GM12878 (cell line): ENCODE results near the gene CAB39L. TPM values are rescaled to one million over a fixed set of nuclear protein-coding genes. Genes with fewer than 3 reads are reported as not detected.

Source experiments
- ATAC-seq: fragments of 200-7000 bp; cut with Tn5 transposase; 3 replicates; pipeline ENCODE4 v1.9.1; 2020; ENCODE audit warnings: mild to moderate bottlenecking, moderate library complexity
- BruUV-seq: library from RNA; stranded (reverse); fragments of 400-500 nt; replicated peaks from 2 replicates; lab custom pipeline; 2021; lab: Mats Ljungman, UMichigan
- CTCF ChIA-PET: fragments of 300-600 bp; sonication (Branson Sonifier 250); formaldehyde crosslinking; extraction: SDS; loops from one replicate; lab custom pipeline; 2021; ENCODE audit warnings: inconsistent platforms; lab: Yijun Ruan, JAX
- POLR2A ChIA-PET: fragments of 350-600 bp; formaldehyde crosslinking; extraction: SDS; loops from one replicate; lab custom pipeline; 2021; ENCODE audit warnings: inconsistent platforms; lab: Charles Lee
- RAD21 ChIA-PET: fragments of 300-600 bp; sonication (Branson Sonifier 250); formaldehyde crosslinking; loops from one replicate; lab custom pipeline; 2023; ENCODE audit warnings: antibody characterized with exemption; ENCODE audit not compliant: unreplicated experiment; lab: Charles Lee
- SMC1A ChIA-PET: fragments of 300-600 bp; sonication (Branson Sonifier 250); formaldehyde crosslinking; loops from one replicate; lab custom pipeline; 2023; ENCODE audit not compliant: unreplicated experiment, uncharacterized antibody; lab: Charles Lee
- DNase-seq: peaks from one replicate; pipeline ENCODE4 v3.0.0-alpha.2; 2011; ENCODE audit warnings: low read depth, low spot score
- FAIRE-seq: peaks from 3 replicates; lab custom pipeline; 2011; peaks lifted over from hg19 to GRCh38; lab: Jason Lieb, UNC
- H2AFZ ChIP-seq: 2 replicates; pipeline ENCODE4 v1.6.0; 2011; ENCODE audit warnings: low read depth, low read length, control low read depth; ENCODE audit not compliant: control insufficient read depth
- H3K27ac ChIP-seq: 2 replicates; pipeline ENCODE4 v1.5.1; 2011; ENCODE audit warnings: control low read depth; ENCODE audit not compliant: control insufficient read depth, insufficient read depth
- H3K27me3 ChIP-seq, 2 experiments: replicated peaks in 1 of 2; 2 replicates each; pipeline versions ENCODE4 v1.6.0 to v1.6.1; 2011; ENCODE audit warnings: low read length in 1 of 2; ENCODE audit not compliant: control insufficient read depth in 2 of 2, insufficient read depth in 2 of 2
- H3K36me3 ChIP-seq, 2 experiments: 2 replicates each; pipeline ENCODE4 v1.5.1; 2011; ENCODE audit warnings: low read length in 1 of 2; ENCODE audit not compliant: control insufficient read depth in 2 of 2, insufficient read depth in 2 of 2
- H3K4me1 ChIP-seq: 2 replicates; pipeline ENCODE4 v1.6.1; 2011; ENCODE audit warnings: mild to moderate bottlenecking, low read length, moderate library complexity, mixed read lengths; ENCODE audit not compliant: control insufficient read depth, insufficient read depth
- H3K4me2 ChIP-seq: 2 replicates; pipeline ENCODE4 v1.6.0; 2011; ENCODE audit warnings: control low read depth; ENCODE audit not compliant: control insufficient read depth, insufficient read depth
- H3K4me3 ChIP-seq: fragments of 200-600 bp; sonication (generic); 2 replicates; pipeline ENCODE4 v1.5.1; 2016
- H3K79me2 ChIP-seq: 2 replicates; pipeline ENCODE4 v1.6.0; 2011; ENCODE audit warnings: low read length; ENCODE audit not compliant: control insufficient read depth, insufficient read depth
- H3K9ac ChIP-seq: 2 replicates; pipeline ENCODE4 v1.8.0; 2011; ENCODE audit warnings: low read length, control low read depth, mixed read lengths; ENCODE audit not compliant: control insufficient read depth, insufficient read depth
- H3K9me3 ChIP-seq: replicated peaks from 3 replicates; pipeline ENCODE4 v1.5.1; 2011; ENCODE audit warnings: mild to moderate bottlenecking, low read length; ENCODE audit not compliant: control insufficient read depth, insufficient read depth
- H4K20me1 ChIP-seq: 2 replicates; pipeline ENCODE4 v1.6.0; 2011; ENCODE audit not compliant: control insufficient read depth, insufficient read depth
- ASH2L ChIP-seq: fragments of 300-600, 200-600 bp; sonication (generic); IDR thresholded peaks from 2 replicates; pipeline ENCODE4 v1.6.1; 2017; ENCODE audit warnings: low read depth, mild to moderate bottlenecking, borderline replicate concordance
- CHD1 ChIP-seq: IDR thresholded peaks from 2 replicates; pipeline ENCODE4 v1.6.1; 2012; ENCODE audit warnings: low read depth, low read length, improper control_type of control experiment
- FOS ChIP-seq: IDR thresholded peaks from 3 replicates; pipeline ENCODE4 v1.6.1; 2011; ENCODE audit warnings: borderline replicate concordance; ENCODE audit not compliant: insufficient read length; ENCODE audit errors: extremely low read depth
- GATAD2B ChIP-seq: fragments of 450-650 bp; conservative IDR thresholded peaks from 2 replicates; pipeline ENCODE4 v1.6.1; 2017; ENCODE audit warnings: low read depth, mild to moderate bottlenecking, moderate library complexity
- JUND ChIP-seq: IDR thresholded peaks from 2 replicates; pipeline ENCODE4 v1.6.1; 2012; ENCODE audit warnings: low read depth, mild to moderate bottlenecking, low read length, improper control_type of control experiment, moderate library complexity
- MTA2 ChIP-seq: fragments of 450-650 bp; IDR thresholded peaks from 2 replicates; pipeline ENCODE4 v1.6.1; 2016; ENCODE audit warnings: low read depth, mild to moderate bottlenecking, moderate library complexity
- NFXL1 ChIP-seq: fragments of 450-650 bp; IDR thresholded peaks from 2 replicates; pipeline ENCODE4 v1.6.1; 2017; ENCODE audit warnings: antibody characterized with exemption, mild to moderate bottlenecking, borderline replicate concordance
- ZNF207 ChIP-seq: fragments of 450-650 bp; IDR thresholded peaks from 2 replicates; pipeline ENCODE4 v1.6.1; 2014; ENCODE audit warnings: antibody characterized with exemption, mild to moderate bottlenecking, borderline replicate concordance
- WGBS: methylation state at CpG from one replicate; pipeline ENCODE4 v1.1.6; 2016; ENCODE audit warnings: low lambda C conversion rate; ENCODE audit not compliant: insufficient replicate concordance, insufficient coverage; ENCODE audit errors: missing lambda C conversion rate; 5-methylcytosine and 5-hydroxymethylcytosine counted together
- in situ Hi-C: fragments of 300-500 bp; cut with MboI; formaldehyde crosslinking; loops from 9 replicates; pipeline ENCODE4 v1.14.3; 2018; ENCODE audit warnings: mixed read lengths
- intact Hi-C: fragments of 100-400 bp; cut with micrococcal nuclease; formaldehyde crosslinking; loops from one replicate; pipeline ENCODE4 v1.14.2; 2022; ENCODE audit not compliant: unreplicated experiment
- polyA plus RNA-seq, 11 experiments: library from polyadenylated mRNA; depleted of rRNA in 4 of 11; unstranded in 6 of 11; stranded (reverse) in 5 of 11; fragments of >200 nt; fragmentation: Nextera tagmentation in 4 of 11; fragmentation: Illumina TruSeq in 1 of 11; extraction: Ambion mirVana in 4 of 11; extraction: Trizol in 1 of 11; gene quantifications; 1 replicate in 1 of 11; 2 replicates in 10 of 11; pipeline versions ENCODE4 v1.2.1 to v1.2.3, GENCODE V29; 2011 to 2016; ENCODE audit warnings: inconsistent platforms in 2 of 11, missing spikeins in 2 of 11, low read depth in 1 of 11
- total RNA-seq, 4 experiments: library from RNA; depleted of rRNA in 3 of 4; stranded (reverse); fragments of >200 nt in 3 of 4; fragmentation: Illumina TruSeq in 1 of 4; extraction: Trizol in 1 of 4; gene quantifications; 2 replicates each; pipeline versions ENCODE4 v1.2.1 to v1.2.3, GENCODE V29; 2013 to 2021

CAB39L gene
- total and polyA plus RNA-seq, 10 of the 15 experiments (the other 5 are each of a cell fraction or from before 2014, with no cell fraction given), result 0.88 to 3.0 (median 1.7) TPM

GRCh38 chr13:49341941-49342340 lies 101.9 kb downstream of the CAB39L start:
- intact Hi-C loops, result no loop called here
- Histone ChIP-seq H3K4me3 (no peak overlapping the region), H3K9me3 (no peaks in the 10 kb centered on the region), H3K27me3 (no peaks in the 10 kb centered on the region), H3K4me1 (no peaks in the 10 kb centered on the region), H3K27ac (no peak overlapping the region), H3K4me2 (no peak overlapping the region), H3K9ac (no peak overlapping the region), H2AFZ (no peak overlapping the region), H4K20me1 (no peaks in the 10 kb centered on the region), H3K36me3 (no peaks in the 10 kb centered on the region), H3K79me2 (no peaks in the 10 kb centered on the region)
- ChIA-PET SMC1A (no interaction called here), RAD21 (no interaction called here), CTCF (no interaction called here), POLR2A (no interaction called here)
- BruUV-seq, result no TSS peak
- in situ Hi-C loops, result no loop called here
- no peak for FAIRE-seq
- no peak for TF ChIP-seq ZNF207
- DNase-seq, result no peak
- no peak for ATAC-seq

GRCh38 chr13:49341517-49341916 lies 102.3 kb downstream of the CAB39L start:
- no peak overlapping the region for H3K27ac ChIP-seq
- H3K79me2 ChIP-seq, result no peaks in the 10 kb centered on the region
- SMC1A ChIA-PET, result no interaction called here
- no peaks in the 10 kb centered on the region for H3K27me3 ChIP-seq
- WGBS, result 96% methylated on average over 3 of the region's 3 CpGs
- H3K4me1 ChIP-seq, result no peaks in the 10 kb centered on the region
- no peak overlapping the region for H3K9ac ChIP-seq
- intact Hi-C loops (no loop called here), in situ Hi-C loops (no loop called here)
- POLR2A ChIA-PET, result no interaction called here
- CTCF ChIA-PET, result no interaction called here
- H3K36me3 ChIP-seq, result no peaks in the 10 kb centered on the region
- H4K20me1 ChIP-seq, result no peaks in the 10 kb centered on the region
- BruUV-seq, result no TSS peak
- ATAC-seq (no peak), FAIRE-seq (no peak), DNase-seq (no peak)
- TF ChIP-seq NFXL1, result no peak
- TF ChIP-seq ASH2L, result no peak
- no peak for TF ChIP-seq GATAD2B
- no peak for TF ChIP-seq JUND
- TF ChIP-seq CHD1, result no peak
- no peak for TF ChIP-seq MTA2
- TF ChIP-seq FOS, result no peak
- RAD21 ChIA-PET, result no interaction called here
- H3K4me2 ChIP-seq, result no peak overlapping the region
- H2AFZ ChIP-seq, result no peak overlapping the region
- no peaks in the 10 kb centered on the region for H3K9me3 ChIP-seq
- no peak overlapping the region for H3K4me3 ChIP-seq
